ENCODE results near the gene FCHSD2.
"Not testable (repeated sequence)": the region's sequence is repeated elsewhere in the genome, so short reads cannot be mapped to it uniquely, and the experiment has no call there.

Gene FCHSD2

DNA sequence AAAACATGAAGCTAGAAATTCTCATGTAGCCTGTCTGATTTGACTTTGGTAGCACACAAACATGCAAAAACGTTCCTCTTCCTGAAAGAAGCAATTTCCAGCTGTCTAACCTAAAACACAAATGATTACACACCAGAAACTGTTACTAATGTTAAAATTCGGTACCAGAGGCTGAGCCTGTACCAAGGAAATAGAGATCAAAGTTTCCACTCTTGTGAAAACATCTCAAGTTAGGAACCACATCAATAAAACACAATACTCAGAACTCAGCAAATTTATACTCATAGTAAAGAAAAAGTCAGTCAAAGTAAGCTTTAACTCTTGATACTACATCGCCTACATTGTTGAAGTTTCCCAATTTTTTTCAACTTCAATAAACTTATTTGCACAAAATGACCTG lies 107.8 kb downstream of the FCHSD2 start:
- Histone ChIP-seq H3K4me3 (ENCODE audit: low read depth, low read length) (no peak overlapping the region), H2AFZ (no peak overlapping the region), H3K4me1 (no peaks in the 10 kb centered on the region), H3K27ac (no peak overlapping the region), H3K9ac (no peak overlapping the region), H3K27me3 (ENCODE audit: control insufficient read depth, insufficient read depth, low read length) (no peaks in the 10 kb centered on the region), H3K79me2 (no peaks in the 10 kb centered on the region), H3K9me3 (ENCODE audit: control insufficient read depth, low read length) (no peaks in the 10 kb centered on the region), H3K36me3 (ENCODE audit: control insufficient read depth, insufficient read depth, low read length) (no peaks in the 10 kb centered on the region), H3K4me2 (ENCODE audit: low read length) (no peak overlapping the region)
- TF ChIP-seq, protein P1, sequence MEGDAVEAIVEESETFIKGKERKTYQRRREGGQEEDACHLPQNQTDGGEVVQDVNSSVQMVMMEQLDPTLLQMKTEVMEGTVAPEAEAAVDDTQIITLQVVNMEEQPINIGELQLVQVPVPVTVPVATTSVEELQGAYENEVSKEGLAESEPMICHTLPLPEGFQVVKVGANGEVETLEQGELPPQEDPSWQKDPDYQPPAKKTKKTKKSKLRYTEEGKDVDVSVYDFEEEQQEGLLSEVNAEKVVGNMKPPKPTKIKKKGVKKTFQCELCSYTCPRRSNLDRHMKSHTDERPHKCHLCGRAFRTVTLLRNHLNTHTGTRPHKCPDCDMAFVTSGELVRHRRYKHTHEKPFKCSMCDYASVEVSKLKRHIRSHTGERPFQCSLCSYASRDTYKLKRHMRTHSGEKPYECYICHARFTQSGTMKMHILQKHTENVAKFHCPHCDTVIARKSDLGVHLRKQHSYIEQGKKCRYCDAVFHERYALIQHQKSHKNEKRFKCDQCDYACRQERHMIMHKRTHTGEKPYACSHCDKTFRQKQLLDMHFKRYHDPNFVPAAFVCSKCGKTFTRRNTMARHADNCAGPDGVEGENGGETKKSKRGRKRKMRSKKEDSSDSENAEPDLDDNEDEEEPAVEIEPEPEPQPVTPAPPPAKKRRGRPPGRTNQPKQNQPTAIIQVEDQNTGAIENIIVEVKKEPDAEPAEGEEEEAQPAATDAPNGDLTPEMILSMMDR (IDR thresholded peaks at IDR 0.05) = no peak

DNA sequence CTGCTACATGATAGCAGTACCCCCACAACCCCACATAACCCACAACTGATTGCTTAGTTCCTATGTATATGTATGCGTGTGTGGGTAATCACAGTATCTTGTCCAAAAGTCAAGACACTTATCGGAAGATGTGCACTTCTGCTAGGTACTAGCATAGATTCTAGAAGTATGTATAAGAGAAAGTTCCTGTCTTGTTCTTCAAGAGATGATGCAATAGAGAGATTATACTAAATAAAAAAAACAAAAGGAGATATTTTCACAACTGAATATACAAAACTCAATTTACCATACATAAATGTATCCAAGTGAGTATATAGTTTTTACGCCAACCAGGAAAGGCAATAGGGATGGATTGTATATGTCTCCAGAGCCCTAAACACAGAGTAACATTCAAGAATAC lies 112.0 kb downstream of the FCHSD2 start:
- TF ChIP-seq, protein P1 (IDR thresholded peaks at IDR 0.05) = no peak
- Histone ChIP-seq H3K27ac (no peak overlapping the region), H3K4me2 (ENCODE audit: low read length) (no peak overlapping the region), H3K9ac (no peak overlapping the region), H3K36me3 (ENCODE audit: control insufficient read depth, insufficient read depth, low read length) (no peaks in the 10 kb centered on the region), H3K9me3 (ENCODE audit: control insufficient read depth, low read length) (no peaks in the 10 kb centered on the region), H3K27me3 (ENCODE audit: control insufficient read depth, insufficient read depth, low read length) (no peaks in the 10 kb centered on the region), H3K4me1 (no peaks in the 10 kb centered on the region), H3K79me2 (no peaks in the 10 kb centered on the region), H2AFZ (no peak overlapping the region), H3K4me3 (ENCODE audit: low read depth, low read length) (no peak overlapping the region)

DNA sequence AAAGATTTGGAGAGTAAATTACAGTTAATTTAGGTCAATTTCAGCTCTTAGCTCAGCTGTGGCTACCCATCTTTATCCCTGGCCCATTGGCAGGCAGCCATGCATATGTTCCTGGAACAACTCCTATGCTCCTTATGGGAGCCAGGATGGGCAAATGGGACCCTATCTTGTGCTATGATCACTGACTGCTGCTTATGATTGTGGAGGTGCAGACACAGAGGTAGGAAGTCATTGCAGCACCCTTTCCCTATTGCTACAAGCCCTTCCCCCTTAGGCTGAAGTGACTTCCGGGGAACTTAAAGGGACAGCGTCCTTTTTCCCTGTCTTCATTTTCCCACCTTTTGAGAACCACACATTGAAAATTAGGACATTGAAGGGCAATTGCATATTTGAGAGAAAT lies 112.7 kb downstream of the FCHSD2 start:
- no peak overlapping the region for H3K27ac ChIP-seq
- H3K9ac ChIP-seq = no peak overlapping the region
- no peak overlapping the region for H2AFZ ChIP-seq
- no peak overlapping the region for H3K4me3 ChIP-seq (ENCODE audit: low read depth, low read length)
- no peaks in the 10 kb centered on the region for H3K4me1 ChIP-seq
- no peaks in the 10 kb centered on the region for H3K79me2 ChIP-seq
- H3K27me3 ChIP-seq (ENCODE audit: control insufficient read depth, insufficient read depth, low read length) = no peaks in the 10 kb centered on the region
- TF ChIP-seq, protein P1 (IDR thresholded peaks at IDR 0.05) = no peak
- H3K9me3 ChIP-seq (ENCODE audit: control insufficient read depth, low read length) = no peaks in the 10 kb centered on the region
- H3K36me3 ChIP-seq (ENCODE audit: control insufficient read depth, insufficient read depth, low read length) = no peaks in the 10 kb centered on the region
- H3K4me2 ChIP-seq (ENCODE audit: low read length) = no peak overlapping the region

DNA sequence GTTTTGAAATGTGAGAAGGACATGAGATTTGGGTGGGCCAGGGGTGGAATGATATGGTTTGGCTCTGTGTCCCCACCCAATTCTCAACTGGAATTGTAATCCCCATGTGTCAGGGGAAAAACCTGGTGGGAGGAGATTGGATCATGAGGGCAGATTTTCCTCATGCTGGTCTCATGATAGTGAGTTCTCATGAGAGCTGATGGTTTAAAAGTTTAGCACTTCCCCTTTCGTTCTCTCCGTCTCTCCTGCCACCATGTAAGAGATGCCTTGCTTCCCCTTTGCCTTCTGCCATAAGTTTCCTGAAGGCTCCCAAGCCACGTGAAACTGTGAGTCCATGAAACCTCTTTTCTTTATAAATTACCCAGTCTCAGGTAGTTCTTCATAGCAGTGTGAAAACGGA lies 113.5 kb downstream of the FCHSD2 start:
- Histone ChIP-seq H3K4me1 (no peaks in the 10 kb centered on the region), H3K27ac (no peak overlapping the region), H3K9ac (no peak overlapping the region), H3K36me3 (ENCODE audit: control insufficient read depth, insufficient read depth, low read length) (no peaks in the 10 kb centered on the region), H3K4me2 (ENCODE audit: low read length) (no peak overlapping the region), H2AFZ (no peak overlapping the region), H3K9me3 (ENCODE audit: control insufficient read depth, low read length) (no peaks in the 10 kb centered on the region), H3K79me2 (no peaks in the 10 kb centered on the region), H3K27me3 (ENCODE audit: control insufficient read depth, insufficient read depth, low read length) (no peaks in the 10 kb centered on the region), H3K4me3 (ENCODE audit: low read depth, low read length) (no peak overlapping the region)
- TF ChIP-seq, protein P1 (IDR thresholded peaks at IDR 0.05) = no peak

DNA sequence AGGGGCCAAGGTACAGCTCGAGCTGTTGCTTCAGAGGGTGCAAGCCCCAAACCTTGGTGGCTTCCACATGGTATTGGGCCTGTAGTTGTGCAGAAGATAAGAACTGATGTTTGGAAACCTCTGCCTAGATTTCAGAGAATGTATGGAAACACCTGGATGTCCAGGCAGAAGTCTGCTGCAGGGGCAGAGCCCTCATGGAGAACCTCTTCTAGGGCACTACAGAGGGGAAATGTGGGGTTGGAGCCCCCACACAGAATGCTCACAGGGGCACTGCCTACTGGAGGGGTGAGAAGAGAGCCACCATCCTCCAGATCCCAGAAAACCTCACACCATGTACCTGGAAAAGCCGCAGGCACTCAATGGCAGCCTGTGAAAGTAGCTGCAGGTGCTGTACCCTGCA lies 114.3 kb downstream of the FCHSD2 start:
- not testable (repeated sequence) for H3K36me3 ChIP-seq (ENCODE audit: control insufficient read depth, insufficient read depth, low read length); H3K27ac ChIP-seq; H3K9ac ChIP-seq; H3K4me3 ChIP-seq (ENCODE audit: low read depth, low read length); H3K4me2 ChIP-seq (ENCODE audit: low read length); H3K79me2 ChIP-seq; H3K9me3 ChIP-seq (ENCODE audit: control insufficient read depth, low read length); H2AFZ ChIP-seq; H3K4me1 ChIP-seq; H3K27me3 ChIP-seq (ENCODE audit: control insufficient read depth, insufficient read depth, low read length)
